A172 (cell line): ENCODE results near the gene HNMT. TPM values are rescaled to one million over a fixed set of nuclear protein-coding genes. Genes with fewer than 3 reads are reported as not detected.

Experiments used
- DNase-seq: peaks from one replicate; pipeline ENCODE4 v3.0.0-alpha.2; 2015; ENCODE audit warnings: low spot score
- total RNA-seq: library from RNA; depleted of rRNA; stranded (reverse); fragments of >200 nt; shearing (Covaris generic); gene quantifications from 2 replicates; pipeline ENCODE4 v1.2.3, GENCODE V29; 2014

HNMT gene
- total RNA-seq, 1 experiment from 2014 or later = 22.6 TPM

- DNase-seq = no peak
These were observed 47.8 kb downstream of the HNMT start for GRCh38 chr2:138012082-138012481.

GRCh38 chr2:138012968-138013367 is 48.7 kb downstream of the HNMT start:
- DNase-seq = no peak

DNA sequence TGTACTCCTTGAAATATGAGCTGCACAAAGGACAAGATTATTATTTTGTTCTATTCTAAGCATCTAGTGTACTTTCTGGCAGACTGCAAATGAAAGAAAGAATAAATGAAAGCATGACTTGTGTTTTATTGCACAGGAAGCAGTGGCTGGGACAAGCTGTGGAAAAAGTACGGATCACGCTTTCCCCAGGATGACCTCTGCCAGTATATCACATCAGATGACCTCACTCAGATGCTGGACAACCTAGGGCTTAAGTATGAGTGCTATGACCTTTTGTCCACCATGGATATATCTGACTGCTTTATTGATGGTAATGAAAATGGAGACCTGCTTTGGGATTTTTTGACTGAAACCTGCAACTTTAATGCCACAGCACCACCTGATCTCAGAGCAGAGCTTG is 49.4 kb downstream of the HNMT start:
- DNase-seq = no peak

GRCh38 chr2:138015494-138015893 is 51.2 kb downstream of the HNMT start:
- no peak for DNase-seq

DNA sequence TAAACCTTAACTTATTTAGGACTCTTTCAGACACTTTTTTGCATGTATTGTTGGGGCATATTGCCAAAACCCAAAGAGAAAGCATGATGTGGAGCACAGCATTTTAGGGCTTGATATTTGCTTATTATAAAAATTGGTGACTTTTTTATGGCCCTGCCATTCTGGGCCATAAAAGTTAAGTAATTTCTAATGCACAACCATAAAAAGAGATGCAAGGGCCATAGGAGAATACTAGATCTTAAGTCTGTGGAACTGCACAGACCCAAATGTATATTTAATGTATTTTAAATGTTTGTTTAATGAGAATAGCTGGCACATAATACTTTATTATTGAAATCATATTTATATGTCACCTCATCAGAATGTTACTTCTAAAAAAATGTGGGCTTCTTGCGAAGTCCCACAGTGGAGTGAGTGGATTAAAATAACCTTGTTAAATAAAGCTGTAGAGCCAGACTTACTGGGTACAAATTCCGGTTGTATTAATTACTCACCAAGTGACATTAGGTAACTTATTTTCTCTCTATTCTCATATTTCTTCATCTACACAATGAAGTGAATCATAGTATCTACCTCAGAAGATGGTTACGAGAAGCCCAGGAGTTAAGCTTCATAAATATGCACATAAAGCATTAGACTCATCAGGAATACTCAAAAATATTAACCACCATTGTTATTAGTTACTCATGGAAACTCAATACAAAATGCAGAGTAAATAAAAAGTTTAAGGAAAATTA is 52.2 kb downstream of the HNMT start:
- no peak for DNase-seq

- DNase-seq = no peak
These were observed 53.6 kb downstream of the HNMT start for GRCh38 chr2:138017824-138018223.

GRCh38 chr2:138018866-138019688 is 54.8 kb downstream of the HNMT start:
- DNase-seq = no peak

- no peak for DNase-seq
These were observed 56.2 kb downstream of the HNMT start for GRCh38 chr2:138020432-138020831.

GRCh38 chr2:138021154-138021553 is 56.9 kb downstream of the HNMT start:
- no peak for DNase-seq

GRCh38 chr2:138023298-138023697 is 59.0 kb downstream of the HNMT start:
- peak; percentile 60 for DNase-seq

DNA sequence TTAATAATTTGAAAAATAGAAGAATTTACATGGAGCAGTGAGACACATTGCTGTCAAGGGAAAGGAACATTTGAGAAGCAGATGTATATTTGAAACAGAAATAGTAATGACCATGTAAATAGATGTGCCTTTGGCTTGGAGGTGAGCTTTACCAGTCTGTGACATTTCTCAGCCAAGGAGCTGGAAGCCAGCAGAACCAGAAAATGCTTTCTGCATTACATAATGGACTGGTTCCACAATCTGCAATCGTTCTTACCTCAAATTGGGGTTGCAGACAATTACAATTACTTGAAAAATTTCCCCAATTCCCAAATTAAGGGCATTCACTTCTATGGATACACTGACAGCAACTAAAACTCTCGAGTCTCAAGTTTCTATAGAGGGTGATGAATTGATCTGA is 59.7 kb downstream of the HNMT start:
- no peak for DNase-seq

DNA sequence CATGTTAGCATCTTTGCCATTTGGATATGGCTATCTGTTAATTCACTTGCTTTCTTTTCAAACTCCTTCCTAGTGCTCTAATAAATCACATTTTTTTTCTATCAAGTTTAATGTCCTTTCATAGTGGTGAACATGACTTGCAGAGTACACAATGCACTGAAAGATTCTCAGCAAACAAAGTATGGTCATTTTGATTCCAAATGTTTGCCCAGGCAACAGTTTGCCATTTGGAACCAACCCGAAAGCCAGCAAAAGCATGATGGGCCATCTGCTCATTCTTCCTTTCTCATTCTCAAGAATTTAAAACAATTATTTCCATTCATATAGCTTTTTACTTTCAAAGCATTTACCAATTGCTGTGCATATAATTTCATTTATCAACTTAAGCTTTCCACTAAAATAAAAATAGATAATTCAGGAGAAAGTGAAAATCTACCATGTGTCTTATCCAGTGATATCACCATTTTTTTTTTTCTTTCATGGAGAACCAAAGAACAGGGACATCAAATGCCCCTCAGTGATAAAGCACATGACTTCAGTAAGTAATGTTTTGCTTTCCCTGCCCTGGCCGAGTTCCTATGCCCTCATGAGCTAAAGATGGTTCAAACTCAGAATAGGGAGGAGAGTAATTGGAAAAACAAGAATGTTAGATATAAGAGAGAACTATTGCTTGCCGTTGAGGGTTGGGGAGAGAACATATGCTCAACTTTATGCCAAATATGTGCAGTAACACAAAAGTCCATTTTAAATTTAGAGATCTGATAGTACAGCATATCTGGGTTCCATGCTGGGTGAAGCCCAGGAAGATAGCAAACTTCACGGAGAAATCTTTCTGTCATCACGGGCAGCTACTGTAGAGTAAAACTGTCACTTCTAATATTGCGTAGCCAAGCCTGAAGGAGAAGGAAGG is 62.1 kb downstream of the HNMT start:
- DNase-seq = no peak

DNA sequence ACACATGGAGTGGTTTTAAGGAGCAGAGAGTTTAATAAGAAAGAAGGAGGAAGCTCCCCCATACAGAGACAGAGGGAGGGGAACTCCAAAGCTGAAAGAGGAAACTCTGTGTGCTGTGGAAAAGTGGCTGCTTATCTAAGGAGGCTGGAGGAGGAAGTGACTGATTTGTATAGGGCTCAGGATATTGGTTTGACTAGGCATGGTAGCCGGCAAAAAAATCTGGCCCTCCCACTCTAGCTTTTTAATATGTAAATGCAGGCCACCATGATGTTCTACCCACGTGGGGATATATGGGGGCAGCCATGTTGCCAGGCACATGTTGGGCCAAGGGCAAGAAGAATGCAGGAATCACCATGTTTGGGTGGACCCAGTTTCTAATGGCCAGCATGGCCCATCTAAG is 64.3 kb downstream of the HNMT start:
- no peak for DNase-seq

GRCh38 chr2:138029276-138029675 is 65.0 kb downstream of the HNMT start:
- DNase-seq = no peak

- peak; percentile 73 for DNase-seq
These were observed 66.2 kb downstream of the HNMT start for GRCh38 chr2:138030459-138030858.

DNA sequence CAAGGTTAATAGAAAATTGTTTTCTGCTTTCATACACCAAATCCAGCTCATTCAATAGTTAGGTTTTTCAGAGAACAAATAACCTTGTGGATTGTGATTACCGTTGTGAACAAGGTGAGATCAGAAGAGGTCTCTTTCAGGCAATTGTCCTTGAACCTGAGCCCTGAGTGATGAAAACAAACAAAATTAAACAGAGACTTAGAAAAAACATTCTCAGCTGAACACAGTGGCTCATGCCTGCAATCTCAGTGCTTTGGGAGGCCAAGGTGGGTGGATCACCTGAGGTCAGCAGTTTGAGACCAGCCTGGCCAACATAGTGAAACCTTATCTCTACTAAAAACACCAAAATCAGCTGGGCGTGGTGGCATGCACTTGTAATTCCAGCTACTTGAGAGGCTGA is 68.1 kb downstream of the HNMT start:
- DNase-seq = no peak

DNA sequence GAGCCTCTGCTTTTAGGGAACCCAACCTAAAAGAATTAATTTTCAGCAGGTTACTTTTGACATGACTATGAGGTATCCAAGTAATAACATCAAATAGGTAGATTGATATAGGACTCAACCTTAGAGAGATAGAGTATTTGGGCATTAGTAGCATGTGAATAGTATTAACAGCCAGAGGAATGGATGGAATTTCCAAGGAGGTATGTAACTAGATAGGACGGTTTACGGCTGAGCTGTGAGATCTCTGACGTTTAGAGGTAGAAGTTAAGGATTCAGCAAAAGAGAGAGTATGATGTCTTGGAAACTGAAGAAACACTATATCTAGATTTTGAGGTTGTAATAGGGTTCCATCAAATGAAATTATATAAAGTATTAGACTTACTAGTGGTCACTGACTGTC is 70.3 kb downstream of the HNMT start:
- no peak for DNase-seq

DNA sequence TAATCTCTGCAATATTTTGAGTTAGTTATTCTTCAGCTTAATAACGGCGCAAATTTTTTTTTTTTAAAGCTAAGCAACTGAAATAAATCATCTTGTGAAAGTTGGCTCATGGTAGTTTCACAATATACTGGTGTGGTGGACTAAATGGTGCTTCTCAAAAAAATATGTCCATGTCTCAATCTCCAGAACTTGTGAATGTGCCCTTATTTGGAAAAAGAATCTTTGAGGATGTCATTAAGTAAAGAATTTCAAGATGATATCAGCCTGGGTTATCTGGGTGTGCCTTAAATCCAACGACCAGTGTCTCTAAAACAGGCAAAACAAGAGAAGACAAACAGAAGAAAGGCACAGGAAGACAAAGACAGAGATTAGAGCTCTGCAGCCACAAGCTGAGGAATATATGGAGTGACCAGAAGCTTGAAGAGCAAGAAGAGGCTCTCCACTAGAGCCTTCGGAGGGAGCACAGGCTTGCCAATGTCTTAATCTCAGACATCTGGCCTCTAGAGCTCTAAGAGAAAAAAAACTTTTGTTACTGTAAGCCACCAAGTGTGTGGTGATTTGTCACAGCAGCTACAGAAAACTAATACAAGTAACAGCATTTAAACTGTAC is 71.4 kb downstream of the HNMT start:
- peak; percentile 45 for DNase-seq

DNA sequence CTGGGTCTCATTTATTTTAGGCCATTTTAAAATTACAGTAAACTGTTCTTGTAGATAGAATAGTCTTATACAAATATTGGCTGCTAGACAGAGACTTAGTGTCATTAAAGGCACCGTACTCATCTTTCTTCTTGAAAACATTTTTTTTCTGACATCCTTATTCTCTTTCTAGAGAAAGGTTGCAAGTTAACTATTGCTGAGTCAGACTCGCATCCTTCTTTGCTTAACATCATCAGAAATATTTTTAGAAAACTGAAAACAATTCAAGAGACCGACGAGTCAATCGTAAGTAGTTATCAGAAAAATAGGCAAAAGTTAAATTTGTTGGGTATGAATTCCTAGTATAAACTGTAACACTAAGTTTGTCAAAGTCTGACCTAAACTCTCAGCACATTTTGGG is 72.2 kb downstream of the HNMT start:
- no peak for DNase-seq

DNA sequence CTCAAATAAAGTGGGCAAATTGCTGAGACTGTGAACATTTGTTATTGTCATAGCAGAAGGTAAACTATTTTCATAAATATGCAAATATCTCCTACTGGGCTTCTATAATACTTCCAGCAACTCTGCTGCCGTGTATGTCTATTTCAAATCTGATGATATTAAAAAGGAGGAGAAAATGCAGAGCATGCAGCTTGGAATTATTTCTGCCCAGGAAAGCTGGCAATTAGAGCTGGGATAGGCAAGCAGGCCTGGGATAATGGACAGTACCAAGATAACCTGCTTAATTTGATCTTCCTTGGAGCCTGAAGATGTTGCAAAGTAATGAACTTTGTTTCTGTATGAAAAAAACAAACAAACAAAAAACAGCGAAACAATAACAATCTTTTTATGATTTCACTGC is 72.8 kb downstream of the HNMT start:
- DNase-seq = no peak

DNA sequence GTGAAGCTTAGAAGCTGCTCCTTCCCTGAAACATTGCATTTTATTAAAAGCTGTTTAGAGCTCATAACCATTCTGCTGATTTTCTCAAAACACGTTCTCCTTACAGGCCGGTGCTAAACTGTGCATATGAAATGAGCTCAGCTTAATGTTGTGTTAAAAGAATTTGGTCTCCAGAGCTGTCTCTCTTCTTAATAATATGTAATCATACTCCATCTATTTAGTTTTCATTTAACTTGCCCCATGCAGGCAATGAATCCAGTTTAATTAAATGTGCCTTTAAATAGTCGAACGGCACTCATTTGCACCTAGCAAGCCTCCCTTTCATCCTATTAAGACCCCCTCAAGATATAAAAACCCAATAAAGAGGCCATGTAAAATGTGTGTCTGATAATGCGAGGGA is 76.3 kb downstream of the HNMT start:
- DNase-seq = no peak

GRCh38 chr2:138042311-138042710 is 78.0 kb downstream of the HNMT start:
- DNase-seq = no peak
